Heart left ventricle (tissue), 13 donors: ENCODE measurements around the gene S100A14.

ENCODE experiments used
- CTCF ChIP-seq, 12 donors: fragments of 200-600 bp; sonication (generic) in 4 of 12; IDR thresholded peaks; one replicate each; pipeline versions ENCODE4 v1.5.0 to v1.8.0; 2018 to 2022; ENCODE audit warnings: antibody characterized with exemption in 12 of 12, mild to moderate bottlenecking in 5 of 12
- POLR2A ChIP-seq, 2 donors: fragments of 450-650 bp; IDR thresholded peaks; one replicate each; pipeline ENCODE4 v1.6.1; 2017; ENCODE audit warnings: antibody characterized with exemption in 2 of 2, mild to moderate bottlenecking in 2 of 2, moderate library complexity in 2 of 2
- donor health status: ischemic (EF 13 %, LVEDD 7.1; RV severe dilation, severe dysfunction).
- donor health status: DM: no; HTN: yes; CAD: no.
- donor health status: DM: no; HTN: no; CAD: no.
- donor health status: ischemic (EF 25% LVEDD 6.9; RV normal size, moderate dysfunction).
- donor health status: ischemic (EF 25% LVEDD 5.7; RV mildly dilated, moderate dysfunction).
- donor health status: ischemic (EF 35%, LVEDD 5.7; RV mildly dilated, moderate dysfunction).
- donor health status: nonischemic (EF 11% LVEDD 7.7; RV severe dilation, severe dysfunction).
- donor health status: DM: yes; HTN: yes; CAD: no.
- donor health status: PGD.
- donor health status: ischemic (EF 29% LVEDD 5.4; RV normal size, mild dysfunction).
- donor health status: nonischemic (EF 23%, LVEDD 6.1; RV moderate dilation, normal function).

- no peak for TF ChIP-seq POLR2A (IDR thresholded peaks at IDR 0.05)
- TF ChIP-seq CTCF (IDR thresholded peaks at IDR 0.05), result no peak
Observed at GRCh38 chr1:153624965-153625611, 9.0 kb upstream of the S100A14 start.
